VCaP (cell line): ENCODE data around the gene NDUFS7.

ENCODE experiments used
- H3K27ac ChIP-seq: fragments of 450-650 bp; 2 replicates; pipeline ENCODE4 v1.5.1; 2017
- TF ChIP-seq, protein P1 (sequence below): fragments of 450-650 bp; conservative IDR thresholded peaks from 2 replicates; pipeline ENCODE4 v1.5.1; 2017; ENCODE audit warnings: mild to moderate bottlenecking, moderate library complexity

The NDUFS7 gene

GRCh38 chr19:1353144-1353543 is 30.6 kb upstream of the NDUFS7 start:
- TF ChIP-seq, protein P1, sequence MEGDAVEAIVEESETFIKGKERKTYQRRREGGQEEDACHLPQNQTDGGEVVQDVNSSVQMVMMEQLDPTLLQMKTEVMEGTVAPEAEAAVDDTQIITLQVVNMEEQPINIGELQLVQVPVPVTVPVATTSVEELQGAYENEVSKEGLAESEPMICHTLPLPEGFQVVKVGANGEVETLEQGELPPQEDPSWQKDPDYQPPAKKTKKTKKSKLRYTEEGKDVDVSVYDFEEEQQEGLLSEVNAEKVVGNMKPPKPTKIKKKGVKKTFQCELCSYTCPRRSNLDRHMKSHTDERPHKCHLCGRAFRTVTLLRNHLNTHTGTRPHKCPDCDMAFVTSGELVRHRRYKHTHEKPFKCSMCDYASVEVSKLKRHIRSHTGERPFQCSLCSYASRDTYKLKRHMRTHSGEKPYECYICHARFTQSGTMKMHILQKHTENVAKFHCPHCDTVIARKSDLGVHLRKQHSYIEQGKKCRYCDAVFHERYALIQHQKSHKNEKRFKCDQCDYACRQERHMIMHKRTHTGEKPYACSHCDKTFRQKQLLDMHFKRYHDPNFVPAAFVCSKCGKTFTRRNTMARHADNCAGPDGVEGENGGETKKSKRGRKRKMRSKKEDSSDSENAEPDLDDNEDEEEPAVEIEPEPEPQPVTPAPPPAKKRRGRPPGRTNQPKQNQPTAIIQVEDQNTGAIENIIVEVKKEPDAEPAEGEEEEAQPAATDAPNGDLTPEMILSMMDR = no peak
- H3K27ac ChIP-seq = peak overlapping the region; percentile 95; the same call in 1 of the 2 replicates

DNA sequence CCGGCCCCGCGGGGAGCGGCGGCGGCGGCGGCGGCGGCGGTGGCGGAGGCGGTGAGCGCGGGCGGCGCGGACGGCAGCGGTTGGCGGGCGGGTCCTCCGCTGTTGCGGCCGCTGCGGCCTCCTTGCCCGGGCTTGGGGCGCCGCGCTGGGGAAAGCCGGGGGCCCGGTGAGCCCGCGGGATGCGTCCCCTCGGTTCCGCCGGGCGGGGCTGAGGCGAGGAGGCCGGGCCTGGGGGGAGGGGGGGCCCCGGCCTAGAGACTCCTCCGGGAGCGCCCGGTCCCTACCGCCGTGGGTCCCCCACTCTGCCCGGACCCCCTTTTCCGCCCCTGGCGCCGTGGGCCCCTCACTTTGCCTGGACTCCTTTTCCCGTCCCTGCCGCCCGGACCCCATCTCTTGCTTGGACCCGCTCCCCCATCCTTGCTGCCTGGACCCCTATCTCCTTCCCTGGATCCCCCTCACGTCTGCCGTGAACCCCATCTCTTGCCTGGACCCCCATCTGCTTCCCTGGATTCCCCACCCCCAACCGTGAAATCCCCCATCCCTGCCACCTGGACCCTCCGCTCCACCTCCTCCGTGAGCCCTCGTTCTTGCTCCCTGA is 28.6 kb upstream of the NDUFS7 start:
- TF ChIP-seq, protein P1 = no peak
- H3K27ac ChIP-seq = peak overlapping the region; percentile 95

GRCh38 chr19:1355568-1356507 is 27.9 kb upstream of the NDUFS7 start:
- TF ChIP-seq, protein P1 = no peak
- peak overlapping the region; percentile 95 for H3K27ac ChIP-seq

DNA sequence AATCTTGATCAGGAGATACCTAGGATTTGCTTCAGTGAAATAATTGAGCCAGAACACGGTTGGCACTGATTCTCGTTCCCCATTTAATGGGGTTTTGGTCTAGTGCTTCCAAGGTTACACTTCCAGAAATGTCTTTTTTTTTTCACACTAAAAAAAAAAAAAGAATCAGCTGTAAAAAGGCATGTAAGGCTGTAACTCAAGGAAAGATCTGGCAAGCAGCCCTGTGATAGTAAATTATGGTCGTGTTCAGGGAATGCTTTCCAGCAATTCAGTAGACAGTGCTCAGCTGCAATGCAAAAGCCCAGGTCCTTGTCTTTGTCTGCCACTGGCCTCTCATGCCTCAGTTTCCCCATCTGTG is 27.2 kb upstream of the NDUFS7 start:
- H3K27ac ChIP-seq = peak overlapping the region; percentile 95
- TF ChIP-seq, protein P1 = no peak

GRCh38 chr19:1357531-1358109 is 26.1 kb upstream of the NDUFS7 start:
- TF ChIP-seq, protein P1 = no peak
- H3K27ac ChIP-seq = peak overlapping the region; percentile 95

- H3K27ac ChIP-seq = no peak overlapping the region
- TF ChIP-seq, protein P1 = no peak
Observed at GRCh38 chr19:1360126-1360817, 23.4 kb upstream of the NDUFS7 start.
